Prostate gland (tissue), 2 donors: ENCODE data around the gene MUC5AC. TPM values are rescaled to one million over a fixed set of nuclear protein-coding genes. Genes with fewer than 3 reads are reported as not detected.

Experiments
- DNase-seq: peaks from one replicate; pipeline ENCODE4 v3.0.0-alpha.2; 2019; ENCODE audit warnings: low spot score
- H3K27ac ChIP-seq, 2 donors: fragments of 200-600 bp; sonication (generic); 2 replicates each; pipeline ENCODE4 v1.5.1; 2017 to 2019
- H3K27me3 ChIP-seq: fragments of 200-600 bp; sonication (generic); replicated peaks from 2 replicates; pipeline ENCODE4 v1.5.1; 2019; ENCODE audit not compliant: insufficient read depth
- H3K36me3 ChIP-seq, 2 donors: fragments of 200-600 bp; sonication (generic); 1 replicate in 1 of 2; 2 replicates in 1 of 2; pipeline versions ENCODE4 v1.5.1 to v1.8.1; 2017 to 2019
- H3K4me1 ChIP-seq: fragments of 200-600 bp; sonication (generic); replicated peaks from 2 replicates; pipeline ENCODE4 v1.5.1; 2019
- H3K4me3 ChIP-seq, 2 donors: fragments of 200-600 bp; sonication (generic); 2 replicates each; pipeline ENCODE4 v1.5.1; 2017 to 2019
- H3K9me3 ChIP-seq: fragments of 200-600 bp; sonication (generic); 2 replicates; pipeline ENCODE4 v1.5.1; 2017
- POLR2A ChIP-seq: fragments of 450-650 bp; IDR thresholded peaks from one replicate; pipeline ENCODE4 v1.6.1; 2016; ENCODE audit warnings: antibody characterized with exemption, mild to moderate bottlenecking
- POLR2AphosphoS5 ChIP-seq: sonication (generic); formaldehyde crosslinking; IDR thresholded peaks from one replicate; pipeline ENCODE4 v1.6.1; 2017; ENCODE audit warnings: antibody characterized with exemption
- WGBS: methylation state at CpG from one replicate; pipeline ENCODE4 v1.1.5; 2018; 5-methylcytosine and 5-hydroxymethylcytosine counted together
- intact Hi-C: fragments of 100-400 bp; cut with DNase I; formaldehyde crosslinking; loops from one replicate; pipeline ENCODE4 v1.14.2; 2022
- total RNA-seq, 2 donors: library from RNA; depleted of rRNA; stranded (reverse); fragments of >200 nt; gene quantifications; one replicate each; pipeline ENCODE4 v1.1.0, GENCODE V29; 2016
- TF ChIP-seq, protein P1 (sequence below), 4 experiments: fragments of 200-600 bp in 2 of 4; fragments of 450-650 bp in 2 of 4; sonication (generic) in 2 of 4; IDR thresholded peaks; 1 replicate in 3 of 4; 2 replicates in 1 of 4; pipeline ENCODE4 v1.5.1; 2016 to 2019; ENCODE audit warnings: antibody characterized with exemption in 4 of 4, mild to moderate bottlenecking in 2 of 4, moderate library complexity in 2 of 4

MUC5AC gene
- total RNA-seq, 2 donors from 2014 or later, result 0.05 to 0.45 TPM

GRCh38 chr11:1230456-1231395 is 73.0 kb downstream of the MUC5AC start:
- no peaks in the 10 kb centered on the region for H3K36me3 ChIP-seq
- no peaks in the 10 kb centered on the region for H3K9me3 ChIP-seq
- 67% methylated on average over 44 of the region's 45 CpGs for WGBS
- H3K4me3 ChIP-seq, result no peak overlapping the region
- DNase-seq, result no peak
- H3K27me3 ChIP-seq, result peaks cover 15% of the 10 kb centered on the region
- intact Hi-C loops, result no loop called here
- TF ChIP-seq, protein P1, sequence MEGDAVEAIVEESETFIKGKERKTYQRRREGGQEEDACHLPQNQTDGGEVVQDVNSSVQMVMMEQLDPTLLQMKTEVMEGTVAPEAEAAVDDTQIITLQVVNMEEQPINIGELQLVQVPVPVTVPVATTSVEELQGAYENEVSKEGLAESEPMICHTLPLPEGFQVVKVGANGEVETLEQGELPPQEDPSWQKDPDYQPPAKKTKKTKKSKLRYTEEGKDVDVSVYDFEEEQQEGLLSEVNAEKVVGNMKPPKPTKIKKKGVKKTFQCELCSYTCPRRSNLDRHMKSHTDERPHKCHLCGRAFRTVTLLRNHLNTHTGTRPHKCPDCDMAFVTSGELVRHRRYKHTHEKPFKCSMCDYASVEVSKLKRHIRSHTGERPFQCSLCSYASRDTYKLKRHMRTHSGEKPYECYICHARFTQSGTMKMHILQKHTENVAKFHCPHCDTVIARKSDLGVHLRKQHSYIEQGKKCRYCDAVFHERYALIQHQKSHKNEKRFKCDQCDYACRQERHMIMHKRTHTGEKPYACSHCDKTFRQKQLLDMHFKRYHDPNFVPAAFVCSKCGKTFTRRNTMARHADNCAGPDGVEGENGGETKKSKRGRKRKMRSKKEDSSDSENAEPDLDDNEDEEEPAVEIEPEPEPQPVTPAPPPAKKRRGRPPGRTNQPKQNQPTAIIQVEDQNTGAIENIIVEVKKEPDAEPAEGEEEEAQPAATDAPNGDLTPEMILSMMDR (IDR thresholded peaks at IDR 0.05), result peak in 1 of 4 experiments; percentile 25
- no peak for TF ChIP-seq POLR2A
- no peaks in the 10 kb centered on the region for H3K4me1 ChIP-seq
- no peak overlapping the region for H3K27ac ChIP-seq

GRCh38 chr11:1231396-1232020 is 73.8 kb downstream of the MUC5AC start:
- Histone ChIP-seq H3K4me3 (no peak overlapping the region), H3K36me3 (no peaks in the 10 kb centered on the region), H3K27me3 (peaks cover 15% of the 10 kb centered on the region), H3K27ac (no peak overlapping the region), H3K4me1 (no peaks in the 10 kb centered on the region), H3K9me3 (no peaks in the 10 kb centered on the region)
- WGBS, result 56% methylated on average over 19 of the region's 22 CpGs
- no peak for DNase-seq
- TF ChIP-seq, protein P1 (IDR thresholded peaks at IDR 0.05), result no peak
- TF ChIP-seq POLR2A, result no peak
- intact Hi-C loops, result no loop called here

- 83% methylated on average over 46 of the region's 46 CpGs for WGBS
- Histone ChIP-seq H3K36me3 (no peaks in the 10 kb centered on the region), H3K27me3 (peaks cover 15% of the 10 kb centered on the region), H3K4me3 (no peak overlapping the region), H3K4me1 (no peaks in the 10 kb centered on the region), H3K27ac (no peak overlapping the region), H3K9me3 (no peaks in the 10 kb centered on the region)
- intact Hi-C loops, result no loop called here
- TF ChIP-seq POLR2AphosphoS5, result no peak
- TF ChIP-seq, protein P1 (IDR thresholded peaks at IDR 0.05), result no peak
- no peak for TF ChIP-seq POLR2A
- DNase-seq, result no peak
These were observed 74.5 kb downstream of the MUC5AC start for GRCh38 chr11:1232021-1232882.

- Histone ChIP-seq H3K9me3 (no peaks in the 10 kb centered on the region), H3K4me1 (no peaks in the 10 kb centered on the region), H3K27me3 (peaks cover 11% of the 10 kb centered on the region), H3K36me3 (no peaks in the 10 kb centered on the region), H3K27ac (no peak overlapping the region), H3K4me3 (no peak overlapping the region)
- 50% methylated on average over 7 of the region's 30 CpGs for WGBS
- intact Hi-C loops, result no loop called here
- TF ChIP-seq, protein P1 (IDR thresholded peaks at IDR 0.05), result no peak
- TF ChIP-seq POLR2A, result no peak
- no peak for TF ChIP-seq POLR2AphosphoS5
- DNase-seq, result no peak
These were observed 75.1 kb downstream of the MUC5AC start for GRCh38 chr11:1232883-1233321.
